Mammary epithelial cell (primary cell): Measurements from ENCODE around the gene KCTD2.

ENCODE experiments used
- CTCF ChIP-seq, 2 donors: IDR thresholded peaks in 1 of 2; conservative IDR thresholded peaks in 1 of 2; 2 replicates each; pipeline ENCODE4 v1.5.1; 2011 to 2012; ENCODE audit warnings: inconsistent platforms in 2 of 2, low read length in 2 of 2, mild to moderate bottlenecking in 2 of 2, control low read depth in 1 of 2, low read depth in 1 of 2; ENCODE audit not compliant: insufficient read depth in 1 of 2; ENCODE audit errors: extremely low read depth in 1 of 2
- EZH2 ChIP-seq: IDR thresholded peaks from 2 replicates; pipeline ENCODE4 v1.6.1; 2012; ENCODE audit warnings: low read length, inconsistent platforms, borderline replicate concordance

GRCh38 chr17:75041656-75042280, 5.3 kb upstream of the KCTD2 start:
- TF ChIP-seq CTCF (conservative IDR thresholded peaks at IDR 0.05 in 1 of 2, IDR thresholded peaks at IDR 0.05 in 1 of 2; ENCODE audit: extremely low read depth in 1 of 2, insufficient read depth in 1 of 2, low read depth in 1 of 2, low read length in 2 of 2) (no peak), EZH2 (no peak)
